Medulla oblongata (tissue), 1 donor: ENCODE measurements around the gene PDGFB.

Experiments used
- DNase-seq: peaks from one replicate; pipeline ENCODE4 v3.0.0-alpha.2; 2015; ENCODE audit errors: extremely low spot score

The PDGFB gene

DNA sequence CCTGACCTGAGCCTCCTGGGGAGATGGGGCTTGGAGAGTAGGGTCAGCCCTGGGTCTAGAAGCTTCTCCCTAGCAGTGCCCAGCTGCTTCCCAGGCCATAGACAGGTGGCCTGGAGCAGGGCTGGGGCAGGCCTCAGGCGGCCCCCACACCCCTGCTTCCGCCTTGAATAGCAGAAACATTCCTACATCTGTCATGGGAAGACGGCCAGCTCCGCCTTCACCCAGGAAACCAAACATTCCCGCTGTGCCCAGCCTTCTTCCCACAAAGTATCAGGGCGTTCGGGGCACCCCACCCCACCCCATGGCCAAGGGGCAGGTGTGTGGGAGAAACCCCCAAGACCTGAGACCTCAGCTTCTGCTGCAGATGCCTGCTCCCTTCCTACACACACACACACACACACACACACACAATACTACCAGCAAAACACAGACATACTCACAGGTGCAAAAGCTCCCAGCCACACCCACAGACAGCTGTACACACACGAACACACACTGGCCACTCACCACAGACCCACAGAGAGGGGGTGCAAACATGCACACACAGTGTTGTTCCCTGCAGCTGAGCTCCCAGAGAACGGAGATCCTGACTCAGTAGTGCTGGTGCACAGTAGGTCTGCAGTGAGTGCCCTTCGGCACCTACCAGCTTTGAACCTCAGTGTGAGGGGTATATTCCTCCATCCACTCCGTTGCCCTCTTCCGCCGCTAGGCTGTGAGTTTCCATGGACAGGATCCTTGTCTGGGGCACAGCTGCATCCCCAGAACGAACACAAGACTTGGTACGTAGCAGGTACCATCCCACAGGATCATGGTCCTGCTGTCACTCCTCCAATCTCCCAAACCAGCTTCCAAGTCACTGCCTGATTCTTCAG lies 37.4 kb downstream of the PDGFB start:
- no peak for DNase-seq

DNA sequence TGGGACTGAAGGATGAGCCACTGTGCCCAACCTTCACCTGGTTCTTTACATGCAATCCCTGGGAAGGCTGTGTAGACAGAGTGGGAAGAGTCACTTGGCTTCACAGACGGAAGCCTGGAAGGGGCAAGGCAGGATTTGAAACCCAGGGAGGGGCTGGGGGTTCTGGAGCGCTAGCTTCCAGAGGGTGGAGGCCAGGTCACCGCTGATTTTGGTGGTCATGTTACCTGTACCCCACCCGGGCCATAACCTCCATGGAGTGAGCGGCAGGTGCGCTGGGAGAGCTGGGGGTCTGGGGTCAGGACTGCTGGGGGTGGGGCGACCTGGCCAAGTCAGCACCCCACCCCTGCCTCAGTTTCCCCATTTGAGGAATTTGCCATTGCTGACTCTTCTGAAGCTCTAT lies 38.3 kb downstream of the PDGFB start:
- no peak for DNase-seq

DNA sequence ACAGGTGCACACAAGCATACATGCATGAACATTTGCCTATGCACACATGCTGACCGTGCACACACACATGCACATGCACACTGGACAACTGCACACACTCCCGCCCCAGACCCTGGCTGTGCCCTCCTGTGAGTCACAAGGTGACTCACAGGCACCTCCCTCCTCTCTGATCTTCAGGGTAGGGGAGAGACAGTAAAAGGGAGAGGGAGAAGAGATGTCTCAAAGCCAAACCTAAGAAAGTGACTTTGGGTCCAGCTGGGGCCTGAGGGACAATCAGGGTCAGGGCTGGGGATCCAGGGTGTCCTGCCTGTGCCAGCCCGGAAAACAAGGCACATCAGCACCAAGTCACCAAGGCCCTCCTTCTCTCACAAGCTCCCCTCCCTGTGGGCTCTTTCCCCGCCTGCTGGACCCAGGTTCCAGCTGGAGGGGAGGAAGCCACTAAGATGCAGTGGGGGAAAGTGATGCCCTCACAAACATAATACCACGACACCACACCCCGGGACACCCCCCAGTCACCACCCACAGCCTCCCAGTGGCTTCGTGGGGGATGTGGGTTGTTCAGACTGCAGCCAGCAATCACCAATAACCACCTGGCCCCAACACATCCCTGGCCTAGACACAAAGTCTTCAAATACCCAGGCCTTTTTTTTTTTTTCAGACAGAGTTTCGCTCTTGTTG lies 39.3 kb downstream of the PDGFB start:
- no peak for DNase-seq

DNA sequence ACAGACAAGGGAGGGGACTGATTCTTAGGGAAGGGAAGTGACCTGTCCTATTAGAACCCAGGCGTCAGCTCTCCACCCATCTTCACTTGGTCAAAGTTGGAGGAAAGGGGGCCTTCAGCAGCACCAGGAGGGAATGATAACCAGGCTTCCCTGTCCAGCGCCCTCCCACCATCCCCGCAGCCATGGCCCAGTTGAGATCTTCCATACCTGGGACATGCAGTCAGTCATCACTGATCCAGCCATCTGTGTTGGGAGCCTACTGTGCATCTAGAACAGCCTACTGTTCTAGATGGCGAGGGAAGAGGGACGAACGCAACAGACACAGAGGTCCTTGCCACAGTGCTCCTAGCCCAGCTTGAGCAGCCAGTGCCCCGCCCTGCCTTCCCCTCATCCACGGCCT lies 40.6 kb downstream of the PDGFB start:
- DNase-seq = no peak

DNA sequence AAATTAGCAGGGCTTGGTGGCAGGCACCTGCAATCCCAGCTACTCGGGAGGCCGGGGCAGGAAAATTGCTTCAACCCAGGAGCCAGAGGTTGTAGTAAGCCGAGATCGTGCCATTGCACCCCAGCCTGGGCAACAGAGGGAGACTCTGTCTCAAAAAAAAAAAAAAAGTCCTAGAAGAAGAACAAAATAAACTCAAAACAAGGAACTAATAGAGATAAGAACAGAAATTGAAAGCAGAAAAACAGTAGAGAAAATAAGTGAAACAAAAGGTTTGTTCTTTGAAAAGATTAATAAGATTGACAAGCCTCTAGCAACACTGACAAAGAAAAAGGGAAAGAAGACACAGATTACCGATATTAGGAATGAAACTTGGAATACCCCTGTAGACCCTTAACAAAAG lies 47.2 kb downstream of the PDGFB start:
- DNase-seq = no peak

DNA sequence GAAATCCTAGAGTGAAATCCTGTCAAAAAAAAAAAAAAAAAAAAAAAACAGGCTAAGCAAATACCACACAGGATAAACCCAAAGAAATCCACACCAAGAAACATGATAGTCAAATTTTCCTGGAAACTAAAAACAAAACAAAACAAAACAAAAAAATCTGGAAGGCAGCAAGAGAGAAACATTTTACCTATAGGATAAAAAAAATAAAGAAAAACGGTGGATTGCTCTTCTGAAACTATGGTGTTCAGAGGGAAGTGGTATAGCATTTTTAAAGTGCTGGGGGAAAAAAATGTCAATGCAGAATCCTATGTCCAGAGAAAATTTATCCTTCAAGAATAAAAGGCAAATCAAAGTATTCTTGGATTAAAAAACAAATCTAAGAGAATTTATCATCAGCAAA lies 50.7 kb downstream of the PDGFB start:
- DNase-seq = no peak

DNA sequence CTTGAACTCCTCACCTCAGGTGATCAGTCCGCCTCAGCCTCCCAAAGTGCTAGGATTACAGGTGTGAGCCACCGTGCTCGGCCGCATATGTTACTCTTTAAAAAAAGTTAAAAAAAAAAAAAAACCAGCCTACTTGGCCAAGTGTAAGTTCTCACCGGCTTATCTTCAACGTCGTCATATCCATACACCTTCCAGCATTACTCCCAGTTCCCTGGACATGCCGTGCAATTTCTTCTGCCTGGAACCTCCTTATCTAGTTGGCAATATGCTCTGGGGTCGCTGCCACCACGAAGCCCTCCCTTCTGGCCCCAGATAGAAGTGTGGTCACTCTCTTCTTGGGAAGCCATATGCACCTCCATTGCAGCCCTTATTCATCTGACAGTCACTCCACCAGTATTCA lies 56.0 kb downstream of the PDGFB start:
- no peak for DNase-seq

DNA sequence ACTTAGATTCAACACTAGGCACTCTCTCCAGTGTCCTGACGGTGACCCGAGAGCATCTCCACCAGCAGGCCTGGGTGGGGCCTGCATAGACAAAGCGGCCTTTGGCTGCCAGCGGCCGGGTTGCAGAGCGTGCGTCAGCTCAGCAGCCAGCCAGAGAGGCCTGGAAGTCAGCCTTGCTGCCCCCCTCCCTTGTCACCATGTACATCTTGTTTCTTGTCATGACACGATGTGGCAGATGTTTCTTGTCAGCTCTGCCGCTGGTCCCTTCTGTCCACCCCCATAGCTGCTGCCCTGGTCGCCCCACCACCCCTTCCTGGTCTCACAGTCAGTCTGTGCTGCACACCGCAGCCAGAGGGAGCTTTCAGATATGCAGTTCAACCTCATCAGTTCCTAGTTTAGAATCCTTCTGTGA lies 59.2 kb downstream of the PDGFB start:
- peak; percentile 89 for DNase-seq

DNA sequence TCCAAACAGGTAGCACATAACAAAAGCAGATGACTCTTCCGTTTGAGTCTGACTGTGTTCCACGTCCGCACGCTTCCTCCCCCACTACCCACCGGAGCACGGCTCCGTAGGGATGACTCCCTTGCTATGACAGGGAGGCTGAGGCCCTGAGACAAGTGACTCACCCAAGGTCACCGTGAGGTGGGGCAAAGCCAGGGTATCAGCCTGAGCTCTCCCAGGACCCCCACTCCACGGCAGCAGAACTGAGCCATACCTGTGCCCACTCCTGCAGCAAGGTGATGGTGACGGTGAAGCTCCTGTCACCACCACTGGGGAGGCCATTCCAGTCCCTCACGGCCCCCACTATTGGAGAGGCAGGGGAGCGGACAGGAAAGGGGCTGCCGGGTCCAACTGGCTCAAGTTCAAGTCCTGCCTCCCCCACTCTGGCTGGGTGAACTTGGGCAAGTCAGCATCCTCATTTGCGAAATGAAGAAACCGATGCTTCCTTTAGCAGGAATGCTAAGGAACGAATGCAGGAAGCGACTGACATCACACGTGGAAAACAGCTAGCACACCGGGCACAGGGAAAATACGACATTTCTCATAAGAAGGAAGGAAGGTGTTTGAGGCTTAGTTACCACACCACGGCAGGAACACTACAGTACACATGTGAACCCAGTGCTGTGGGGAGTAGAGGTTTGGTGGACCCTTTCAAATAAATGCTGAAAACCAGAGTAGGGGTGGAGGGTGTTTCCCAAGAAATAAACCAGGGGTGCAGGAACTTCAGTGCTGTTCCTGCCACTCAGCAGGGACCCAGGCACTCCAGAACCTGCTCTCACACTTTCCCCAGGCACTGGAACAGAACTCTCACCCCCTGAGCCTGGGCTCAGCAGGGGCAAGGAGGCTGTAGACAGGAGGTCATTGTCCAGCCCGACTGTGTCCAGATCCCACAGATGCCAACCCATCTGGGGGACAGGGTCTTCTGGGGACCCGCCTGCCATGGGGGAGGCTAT lies 59.9 kb downstream of the PDGFB start:
- no peak for DNase-seq

DNA sequence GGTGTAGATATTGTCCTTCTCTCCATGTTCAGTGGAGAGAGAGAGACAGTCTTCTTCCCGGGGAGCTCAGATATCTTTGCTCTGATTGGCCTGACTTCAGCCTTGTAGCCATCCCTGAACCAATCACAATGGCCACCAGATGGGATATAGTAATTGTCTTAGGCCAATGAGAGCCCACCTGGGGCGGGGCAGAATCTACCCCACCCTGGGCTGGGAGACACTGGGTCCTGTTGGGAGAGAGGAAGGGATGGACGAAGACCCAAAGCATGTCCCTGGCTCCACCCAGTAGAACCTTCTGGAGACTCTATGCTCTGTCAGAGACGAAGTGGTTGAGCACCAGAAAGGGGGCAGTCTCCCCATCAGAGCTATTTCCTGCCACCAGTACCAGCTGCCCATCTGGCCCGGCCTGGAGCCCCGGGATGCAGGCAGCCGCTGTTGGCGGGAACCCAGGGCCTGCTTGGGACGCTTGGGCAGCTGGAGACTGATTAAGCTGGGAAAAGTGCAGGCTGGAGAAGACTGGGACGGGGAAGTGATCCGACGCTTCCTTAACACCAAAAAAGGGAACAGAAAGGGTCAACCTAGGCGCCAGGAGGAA lies 60.7 kb downstream of the PDGFB start:
- DNase-seq = peak; percentile 49

DNA sequence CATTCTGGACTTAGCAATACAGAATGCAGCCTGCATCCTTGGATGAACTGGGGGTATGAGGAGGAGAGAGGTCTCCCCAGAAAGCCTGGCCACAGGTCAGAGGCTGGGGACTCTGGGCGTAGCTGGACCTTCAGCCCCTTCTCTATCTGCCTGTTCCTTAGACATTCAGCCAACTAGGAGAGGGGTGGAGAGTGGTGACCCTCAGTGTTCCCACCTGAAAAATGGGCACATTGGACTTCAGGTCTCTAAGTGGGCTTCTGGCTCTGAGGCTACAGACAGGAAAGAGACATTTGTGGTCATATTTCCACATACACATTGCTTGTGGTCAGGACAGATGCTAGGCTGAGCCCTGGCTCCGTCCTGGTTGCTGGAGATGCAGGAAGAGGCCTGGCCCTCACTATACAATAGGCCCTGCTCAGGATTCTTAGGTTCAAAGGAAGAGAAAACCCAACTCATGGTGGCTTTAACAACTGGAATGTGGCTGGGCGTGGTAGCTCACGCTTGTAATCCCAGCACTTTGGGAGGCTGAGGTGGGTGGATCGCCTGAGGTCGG lies 62.2 kb downstream of the PDGFB start:
- no peak for DNase-seq

DNA sequence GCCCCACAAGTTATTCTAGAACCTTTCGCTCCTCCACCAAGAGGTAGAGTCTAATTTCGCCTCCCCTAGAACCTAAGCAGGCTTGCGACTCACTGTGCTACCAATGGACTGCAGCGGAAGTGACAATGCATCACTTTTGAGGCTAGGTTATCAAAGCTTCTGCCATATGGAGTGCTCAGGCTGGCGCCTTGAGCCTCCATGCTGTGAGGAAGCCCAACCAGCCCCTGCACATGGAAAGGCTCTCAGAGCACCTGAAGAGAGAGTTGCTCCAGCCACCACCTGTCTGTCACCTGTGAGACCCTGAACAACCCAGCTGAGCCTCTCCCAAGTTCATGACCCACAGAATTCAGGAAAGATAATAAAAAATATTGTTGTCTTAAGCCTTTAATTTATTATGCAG lies 63.0 kb downstream of the PDGFB start:
- DNase-seq = no peak

DNA sequence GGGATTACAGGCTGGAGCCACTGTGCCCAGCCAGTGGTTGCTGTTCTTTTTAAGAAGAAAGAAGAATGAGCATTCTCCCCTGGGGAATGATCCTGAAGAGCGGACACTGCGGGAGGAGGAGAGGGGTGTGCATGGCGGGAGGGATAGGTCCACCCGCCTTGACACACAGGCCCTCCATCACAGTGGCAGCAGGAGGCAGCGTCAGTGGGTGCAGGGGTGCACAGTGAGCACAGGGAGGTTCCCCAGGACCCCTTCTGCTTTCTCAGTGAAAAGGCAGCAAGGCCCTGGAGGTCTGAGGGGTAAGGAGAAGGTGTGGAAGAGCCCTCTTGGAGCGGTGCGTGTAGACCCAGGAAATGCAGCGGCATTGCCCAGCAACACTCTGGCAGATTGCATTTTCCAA lies 63.4 kb downstream of the PDGFB start:
- no peak for DNase-seq

DNA sequence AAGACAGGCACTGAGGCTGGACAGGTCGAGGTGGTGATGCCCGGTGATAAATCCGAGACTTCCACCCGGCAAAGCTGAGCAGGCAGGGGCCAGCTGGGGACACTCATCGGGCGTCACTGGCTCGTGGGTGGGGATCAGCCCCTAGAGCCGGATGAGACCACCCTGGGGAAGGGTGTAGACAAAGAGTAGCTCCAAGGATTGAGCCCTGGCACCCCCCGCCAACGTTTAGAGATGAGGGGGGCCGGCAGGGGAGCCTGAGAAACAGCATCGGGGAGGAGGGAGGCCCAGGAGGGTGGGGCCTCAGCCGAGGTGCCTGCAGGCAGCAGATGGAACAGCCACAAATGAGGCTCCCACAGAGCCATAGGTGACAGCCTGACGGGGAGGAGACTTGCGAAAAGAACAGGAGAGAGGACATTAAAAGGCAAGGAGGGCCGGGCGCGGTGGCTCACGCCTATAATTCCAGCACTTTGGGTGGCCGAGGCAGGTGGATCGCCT lies 64.9 kb downstream of the PDGFB start:
- no peak for DNase-seq

DNA sequence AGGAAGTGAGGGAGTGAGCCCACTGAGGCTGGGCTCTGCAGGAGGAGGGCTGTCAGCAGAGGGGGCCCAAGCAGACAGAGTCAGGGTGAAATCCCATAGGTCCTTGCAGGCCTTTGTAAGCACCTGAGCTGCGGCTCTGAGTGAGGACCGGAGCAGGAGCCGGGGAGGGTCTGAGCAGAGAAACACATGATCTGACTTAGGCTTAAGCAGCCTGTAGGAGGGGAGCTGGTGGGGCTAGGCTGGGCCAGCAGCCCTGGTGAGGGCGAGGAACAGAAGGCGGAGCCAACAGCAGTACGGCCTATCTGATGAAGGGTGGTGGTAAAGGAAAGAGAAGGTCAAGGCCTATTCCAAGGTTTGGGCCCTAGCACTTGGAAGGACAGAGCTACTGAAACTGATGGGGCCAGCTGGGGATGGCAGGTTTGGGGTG lies 65.4 kb downstream of the PDGFB start:
- DNase-seq = no peak

DNA sequence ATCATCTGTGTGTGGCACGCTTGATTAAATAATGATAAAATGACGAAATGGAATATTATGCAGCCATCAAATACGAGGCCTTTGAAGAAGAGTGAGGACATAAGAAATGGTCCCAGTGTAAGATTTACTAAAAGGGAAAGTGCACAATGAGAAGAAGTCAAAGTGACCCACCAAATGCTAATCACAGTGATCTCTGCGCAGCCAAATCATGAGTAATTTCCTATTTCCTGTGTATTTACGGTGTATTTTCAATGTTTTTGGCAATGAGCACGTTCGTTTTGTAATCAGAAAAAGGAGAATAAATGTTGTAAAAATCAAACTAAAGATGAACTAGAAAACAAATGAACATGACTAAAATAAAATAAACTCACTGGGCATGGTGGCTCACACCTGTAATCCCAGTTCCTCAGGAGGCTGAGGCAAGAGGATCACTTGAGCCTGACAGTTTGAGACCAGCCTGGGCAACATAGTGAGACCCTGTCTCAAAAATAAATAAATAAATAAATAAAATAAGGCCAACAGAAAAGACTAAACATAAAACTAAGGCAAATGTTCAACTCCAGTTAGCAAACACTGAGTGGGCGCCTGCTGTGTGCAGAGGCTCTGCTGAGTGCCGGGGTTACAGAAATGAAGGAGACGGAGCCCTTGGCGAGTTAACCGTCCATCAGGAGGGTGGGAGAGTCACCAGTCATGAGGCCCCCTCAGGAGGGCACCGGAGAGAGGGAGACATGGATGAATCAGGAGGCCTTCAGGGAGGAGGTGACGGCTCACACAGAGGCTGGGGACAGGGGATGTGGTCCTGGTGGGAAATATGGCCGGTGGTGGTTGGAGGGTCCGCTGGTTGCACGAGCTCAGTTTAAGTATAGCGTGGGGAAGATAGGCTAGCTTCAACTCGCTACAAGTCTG lies 66.3 kb downstream of the PDGFB start:
- no peak for DNase-seq

DNA sequence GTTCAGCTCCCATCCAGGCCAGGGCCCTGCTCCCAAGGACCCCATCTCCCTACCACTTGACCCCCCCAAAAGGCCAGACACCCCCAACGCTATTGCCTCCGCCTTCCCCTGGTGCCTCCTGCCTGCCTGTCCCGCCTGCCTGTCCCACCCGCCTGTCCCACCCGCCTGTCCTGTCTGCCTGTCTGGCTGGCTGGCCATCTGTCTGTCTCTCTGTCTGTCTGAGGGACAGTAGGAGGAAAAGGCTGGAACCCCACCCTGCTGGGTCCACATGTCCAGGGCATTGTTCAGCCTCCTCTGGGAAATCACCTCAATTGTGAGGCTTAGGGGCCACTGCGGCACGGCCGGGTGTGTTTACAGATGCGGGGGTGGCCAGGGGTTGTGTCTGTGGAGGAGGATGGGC lies 67.0 kb downstream of the PDGFB start:
- no peak for DNase-seq

DNA sequence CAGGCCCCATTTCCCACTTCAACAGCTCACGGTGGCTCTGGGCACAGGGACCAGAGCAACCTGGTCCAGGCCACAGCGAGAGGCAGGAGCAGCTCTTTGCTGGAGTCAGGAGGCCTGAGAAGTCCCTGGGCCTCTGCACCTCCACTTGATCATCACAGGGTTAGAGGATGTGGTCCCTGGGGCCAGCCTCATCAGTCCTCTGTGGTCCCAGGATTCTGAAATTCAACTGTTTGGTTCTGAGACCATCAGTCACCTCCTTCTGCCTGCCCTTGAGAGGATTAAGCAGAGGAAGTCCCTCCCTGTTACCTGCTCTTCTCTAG lies 67.4 kb downstream of the PDGFB start:
- no peak for DNase-seq

DNA sequence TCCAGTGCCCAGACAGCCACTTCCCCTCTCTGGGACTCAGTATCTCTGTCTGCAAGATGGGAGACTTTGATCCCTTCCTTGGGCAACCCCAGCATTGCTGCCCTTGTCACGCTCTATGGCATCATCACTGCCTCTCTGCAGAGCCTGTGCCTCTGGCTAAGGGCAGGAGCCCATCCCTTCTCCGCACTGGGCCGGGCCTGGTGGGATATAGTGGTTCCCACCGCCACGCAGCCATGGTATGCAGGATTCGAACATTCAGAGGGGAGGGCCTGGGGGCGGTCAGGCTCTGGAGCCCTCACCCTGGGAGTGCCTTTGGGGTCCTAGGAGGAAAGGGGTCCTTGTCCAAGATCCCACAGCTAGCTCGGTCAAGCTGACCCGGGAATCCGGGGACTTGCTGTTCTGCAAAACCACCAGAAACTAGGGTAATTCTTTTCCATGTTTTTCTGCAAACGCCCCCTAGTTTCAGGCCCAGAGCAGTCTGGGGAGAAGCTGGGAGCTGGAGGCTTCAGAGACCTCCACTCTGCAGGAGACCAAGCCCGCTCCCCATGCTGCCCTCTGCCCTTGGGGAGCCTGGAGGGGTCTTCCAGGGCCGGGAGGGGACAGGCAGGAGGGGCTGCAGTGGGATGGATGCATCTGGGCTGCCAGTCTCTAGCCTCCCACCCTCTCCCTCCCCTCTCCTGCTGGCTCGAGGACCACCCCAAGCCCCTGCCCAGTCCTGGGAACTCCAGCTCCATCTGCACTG lies 67.9 kb downstream of the PDGFB start:
- no peak for DNase-seq
